ENCODE results near the gene SGIP1.
"Not testable (repeated sequence)": the region's sequence is repeated elsewhere in the genome, so short reads cannot be mapped to it uniquely, and the experiment has no call there.

SGIP1 gene

DNA sequence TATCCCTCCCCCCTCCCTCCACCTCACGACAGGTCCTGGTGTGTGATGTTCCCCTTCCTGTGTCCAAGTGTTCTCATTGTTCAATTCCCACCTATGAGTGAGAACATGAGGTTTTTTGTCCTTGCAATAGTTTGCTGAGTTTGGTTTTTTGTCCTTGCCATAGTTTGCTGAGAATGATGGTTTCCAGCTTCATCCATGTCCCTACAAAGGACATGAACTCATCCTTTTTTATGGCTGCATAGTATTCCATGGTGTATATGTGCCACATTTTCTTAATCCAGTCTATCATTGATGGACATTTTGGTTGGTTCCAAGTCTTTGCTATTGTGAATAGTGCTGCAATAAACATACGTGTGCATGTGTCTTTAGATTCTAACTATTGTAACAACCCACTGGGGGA, 261.9 kb downstream of the SGIP1 start:
- not testable (repeated sequence) for DNase-seq (ENCODE audit: extremely low read depth in 1 of 2, low read depth in 1 of 2)
